PFSK-1 (cell line): Measurements from ENCODE around the gene SPRR5.

Source experiments
- FOXP2 ChIP-seq: optimal IDR thresholded peaks from 2 replicates; pipeline ENCODE3; 2011; ENCODE audit warnings: borderline replicate concordance, control low read depth, inconsistent platforms; ENCODE audit not compliant: insufficient read depth; ENCODE audit errors: extremely low read length, extremely low read depth
- POLR2AphosphoS5 ChIP-seq: IDR thresholded peaks from 2 replicates; pipeline ENCODE4 v1.6.1; 2012; ENCODE audit warnings: low read depth, mild to moderate bottlenecking, control low read depth, low read length, moderate library complexity
- REST ChIP-seq, 2 experiments: IDR thresholded peaks; 2 replicates each; pipeline versions ENCODE4 v1.6.1 to v1.8.0; 2011 to 2012; ENCODE audit warnings: low read depth in 2 of 2, low read length in 2 of 2, control low read depth in 1 of 2, inconsistent platforms in 1 of 2, mild to moderate bottlenecking in 1 of 2, moderate library complexity in 1 of 2; ENCODE audit not compliant: insufficient read depth in 1 of 2
- SIN3A ChIP-seq: IDR thresholded peaks from 2 replicates; pipeline ENCODE4 v1.6.1; 2012; ENCODE audit warnings: mild to moderate bottlenecking, low read length, moderate library complexity, borderline replicate concordance; ENCODE audit not compliant: insufficient read depth
- TAF1 ChIP-seq: IDR thresholded peaks from 2 replicates; pipeline ENCODE4 v1.6.1; 2012; ENCODE audit warnings: low read length, control low read depth, borderline replicate concordance; ENCODE audit not compliant: insufficient read depth

SPRR5 gene

DNA sequence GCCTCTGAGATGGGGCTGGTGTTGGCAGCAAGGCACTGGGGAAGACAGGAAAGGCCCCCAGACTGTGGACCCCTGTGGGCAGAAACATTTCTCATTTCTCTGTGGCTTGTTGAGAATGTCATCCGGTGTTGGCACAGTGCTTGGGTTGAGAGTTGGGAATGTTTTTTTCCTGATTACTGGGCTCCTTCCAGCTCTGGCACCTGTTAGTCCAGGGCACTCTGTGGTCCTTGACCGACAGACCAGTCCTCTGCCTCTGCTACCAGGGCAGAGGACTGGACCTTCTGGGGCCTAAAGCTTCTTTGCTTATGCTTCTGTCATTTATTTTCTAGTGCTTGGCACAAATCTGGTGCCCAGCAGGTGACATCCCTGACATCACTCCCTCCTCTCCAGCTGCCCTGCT lies 4.8 kb upstream of the SPRR5 start:
- TF ChIP-seq FOXP2 (no peak), TAF1 (no peak)

GRCh38 chr1:152946248-152946647 lies 758 bp upstream of the SPRR5 start:
- no peak for TF ChIP-seq SIN3A
- no peak for TF ChIP-seq REST (IDR thresholded peaks at IDR 0.05; ENCODE audit: insufficient read depth in 1 of 2, low read depth in 2 of 2, low read length in 2 of 2)
- no peak for TF ChIP-seq TAF1
- no peak for TF ChIP-seq FOXP2
- no peak for TF ChIP-seq POLR2AphosphoS5

DNA sequence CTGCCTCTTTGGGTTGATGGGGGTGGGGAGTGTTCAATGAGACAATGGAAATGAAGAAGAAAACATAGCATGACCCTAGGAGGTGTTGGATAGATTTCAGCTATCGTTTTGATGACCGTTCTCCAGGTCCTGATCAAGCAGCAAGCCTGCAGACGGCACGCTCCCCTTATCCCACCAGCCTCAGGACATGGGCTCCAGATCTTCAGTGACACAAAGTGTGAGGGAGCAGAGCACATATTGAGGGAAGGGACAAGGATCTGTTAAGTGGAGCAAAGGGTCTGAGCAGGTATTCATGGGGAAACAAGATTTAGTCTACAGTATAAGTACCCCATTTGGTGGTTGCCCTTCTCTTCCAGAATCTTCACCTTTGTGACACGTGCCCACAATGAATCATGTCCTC lies 4.7 kb downstream of the SPRR5 start:
- no peak for TF ChIP-seq SIN3A
- TF ChIP-seq REST (IDR thresholded peaks at IDR 0.05; ENCODE audit: insufficient read depth in 1 of 2, low read depth in 2 of 2, low read length in 2 of 2) = no peak
- no peak for TF ChIP-seq POLR2AphosphoS5
- TF ChIP-seq TAF1 = no peak
- no peak for TF ChIP-seq FOXP2

- TF ChIP-seq SIN3A (no peak), POLR2AphosphoS5 (no peak), REST (IDR thresholded peaks at IDR 0.05; ENCODE audit: insufficient read depth in 1 of 2, low read depth in 2 of 2, low read length in 2 of 2) (no peak), TAF1 (no peak), FOXP2 (no peak)
Observed at GRCh38 chr1:152953761-152954160, 6.8 kb downstream of the SPRR5 start.

DNA sequence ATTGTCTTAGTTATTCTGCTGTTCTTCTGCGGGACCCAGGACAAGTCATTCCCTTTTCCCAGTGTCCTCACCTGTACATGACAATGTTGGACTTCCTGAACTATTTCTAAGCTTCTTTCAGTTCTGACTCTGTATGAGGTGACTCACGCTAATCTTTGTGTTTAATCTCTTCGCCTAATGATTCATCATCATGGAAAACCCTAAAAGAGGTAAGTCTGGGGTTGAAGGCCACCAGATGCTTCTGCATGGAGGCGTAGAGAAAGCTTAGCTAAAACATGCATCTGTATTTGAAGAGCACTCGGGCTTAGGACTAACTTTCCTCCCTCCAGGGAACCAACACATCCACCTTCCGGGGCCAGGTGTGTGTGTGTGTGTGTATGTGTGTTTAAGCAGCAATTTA lies 7.4 kb downstream of the SPRR5 start:
- TF ChIP-seq TAF1 (no peak), POLR2AphosphoS5 (no peak), REST (IDR thresholded peaks at IDR 0.05; ENCODE audit: insufficient read depth in 1 of 2, low read depth in 2 of 2, low read length in 2 of 2) (no peak), SIN3A (no peak), FOXP2 (no peak)

- TF ChIP-seq SIN3A (no peak), REST (IDR thresholded peaks at IDR 0.05; ENCODE audit: insufficient read depth in 1 of 2, low read depth in 2 of 2, low read length in 2 of 2) (no peak)
Observed at GRCh38 chr1:152957561-152957960, 10.6 kb downstream of the SPRR5 start.
